D721Med (cell line): Measurements from ENCODE around the gene TMEM145.

Experiments used
- DNase-seq: peaks from one replicate; pipeline ENCODE4 v3.0.0; 2011; ENCODE audit warnings: low spot score; ENCODE audit not compliant: insufficient read length
- FAIRE-seq: peaks from 2 replicates; lab custom pipeline; 2011; peaks lifted over from hg19 to GRCh38; lab: Jason Lieb, UNC
- TF ChIP-seq, protein P1 (sequence below): IDR thresholded peaks from 2 replicates; pipeline ENCODE4 v1.5.1; 2012; ENCODE audit warnings: mild to moderate bottlenecking, control low read depth; ENCODE audit not compliant: insufficient read depth; ENCODE audit errors: missing control alignments

TMEM145 gene

DNA sequence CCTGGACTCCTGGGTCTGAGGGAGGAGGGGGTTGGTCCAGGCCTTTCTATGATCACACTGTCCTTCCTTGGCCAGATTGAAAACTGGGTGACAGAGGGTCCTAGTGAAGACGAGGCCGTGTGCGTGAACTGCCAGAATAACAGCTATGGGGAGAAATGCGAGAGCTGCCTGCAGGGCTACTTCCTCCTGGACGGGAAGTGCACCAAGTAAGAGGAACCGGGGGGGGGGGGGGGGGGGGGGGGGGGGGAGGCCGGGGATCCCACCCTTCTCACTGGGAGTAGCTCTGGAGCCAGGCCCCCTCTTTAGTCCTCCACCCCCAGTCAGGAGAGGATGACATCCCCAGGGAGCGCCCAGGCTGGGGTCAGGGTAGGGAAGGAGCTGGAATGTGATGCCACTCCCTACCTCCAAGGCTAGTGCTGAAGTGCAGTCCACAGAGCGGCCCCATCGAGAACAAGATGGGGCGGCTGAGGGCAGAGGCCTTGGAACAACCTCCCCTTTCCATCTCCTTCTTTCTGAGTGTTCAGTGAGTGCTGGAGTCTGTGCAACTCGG, 57.6 kb downstream of the TMEM145 start:
- TF ChIP-seq, protein P1, sequence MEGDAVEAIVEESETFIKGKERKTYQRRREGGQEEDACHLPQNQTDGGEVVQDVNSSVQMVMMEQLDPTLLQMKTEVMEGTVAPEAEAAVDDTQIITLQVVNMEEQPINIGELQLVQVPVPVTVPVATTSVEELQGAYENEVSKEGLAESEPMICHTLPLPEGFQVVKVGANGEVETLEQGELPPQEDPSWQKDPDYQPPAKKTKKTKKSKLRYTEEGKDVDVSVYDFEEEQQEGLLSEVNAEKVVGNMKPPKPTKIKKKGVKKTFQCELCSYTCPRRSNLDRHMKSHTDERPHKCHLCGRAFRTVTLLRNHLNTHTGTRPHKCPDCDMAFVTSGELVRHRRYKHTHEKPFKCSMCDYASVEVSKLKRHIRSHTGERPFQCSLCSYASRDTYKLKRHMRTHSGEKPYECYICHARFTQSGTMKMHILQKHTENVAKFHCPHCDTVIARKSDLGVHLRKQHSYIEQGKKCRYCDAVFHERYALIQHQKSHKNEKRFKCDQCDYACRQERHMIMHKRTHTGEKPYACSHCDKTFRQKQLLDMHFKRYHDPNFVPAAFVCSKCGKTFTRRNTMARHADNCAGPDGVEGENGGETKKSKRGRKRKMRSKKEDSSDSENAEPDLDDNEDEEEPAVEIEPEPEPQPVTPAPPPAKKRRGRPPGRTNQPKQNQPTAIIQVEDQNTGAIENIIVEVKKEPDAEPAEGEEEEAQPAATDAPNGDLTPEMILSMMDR: no peak
- no peak for DNase-seq
- no peak for FAIRE-seq
